Right ventricle myocardium inferior (tissue), 1 donor: Measurements from ENCODE around the gene P2RX7. TPM values are rescaled to one million over a fixed set of nuclear protein-coding genes. Genes with fewer than 3 reads are reported as not detected.
"Not testable (repeated sequence)": the region's sequence is repeated elsewhere in the genome, so short reads cannot be mapped to it uniquely, and the experiment has no call there.

Source experiments
- ATAC-seq: fragments of 200-7000 bp; cut with Tn5 transposase; one replicate; pipeline ENCODE4 v1.9.1; 2020; ENCODE audit warnings: mild to moderate bottlenecking, moderate library complexity
- DNase-seq: peaks from one replicate; pipeline ENCODE4 v3.0.0; 2021; ENCODE audit errors: missing footprints
- intact Hi-C: fragments of 100-400 bp; cut with DNase I; formaldehyde crosslinking; loops from one replicate; pipeline ENCODE4 v1.11.0; 2022
- total RNA-seq: library from RNA; stranded (reverse); fragmentation: NEBNext Ultra II Directional; extraction: Animal tissue kit (Norgen Biotek cat#: 25700); gene quantifications from one replicate; pipeline ENCODE4 v1.2.1, GENCODE V29; 2021
- donor health status: DM: no; HTN: yes; CAD: no; lungs with severe emphysema.

P2RX7 gene
- total RNA-seq, 1 donor from 2014 or later = 2.0 TPM

- DNase-seq (no peak), ATAC-seq (no peak)
- intact Hi-C loops = no loop called here
Measured at GRCh38 chr12:121188227-121188626, 55.6 kb downstream of the P2RX7 start.

GRCh38 chr12:121189131-121189530 lies 56.5 kb downstream of the P2RX7 start:
- ATAC-seq (no peak), DNase-seq (no peak)
- intact Hi-C loops = no loop called here

GRCh38 chr12:121189619-121190155 lies 57.0 kb downstream of the P2RX7 start:
- DNase-seq = no peak
- intact Hi-C loops = no loop called here
- no peak for ATAC-seq

GRCh38 chr12:121190523-121191031 lies 57.9 kb downstream of the P2RX7 start:
- DNase-seq (no peak), ATAC-seq (no peak)
- intact Hi-C loops = no loop called here

- DNase-seq (no peak), ATAC-seq (no peak)
- intact Hi-C loops = no loop called here
Measured at GRCh38 chr12:121191151-121191550, 58.5 kb downstream of the P2RX7 start.

- intact Hi-C loops = no loop called here
- ATAC-seq (peak; percentile 60), DNase-seq (no peak)
Measured at GRCh38 chr12:121196902-121197301, 64.2 kb downstream of the P2RX7 start.

GRCh38 chr12:121198949-121199348 lies 66.3 kb downstream of the P2RX7 start:
- ATAC-seq = no peak
- no peak for DNase-seq
- intact Hi-C loops = no loop called here

GRCh38 chr12:121201140-121201539 lies 68.5 kb downstream of the P2RX7 start:
- intact Hi-C loops, DNase-seq, ATAC-seq: not testable (repeated sequence)

- DNase-seq (no peak), ATAC-seq (no peak)
- intact Hi-C loops = no loop called here
Measured at GRCh38 chr12:121202407-121203355, 70.0 kb downstream of the P2RX7 start.

GRCh38 chr12:121203482-121203881 lies 70.8 kb downstream of the P2RX7 start:
- intact Hi-C loops = no loop called here
- ATAC-seq (no peak), DNase-seq (no peak)

GRCh38 chr12:121205491-121205890 lies 72.8 kb downstream of the P2RX7 start:
- no peak for ATAC-seq
- no peak for DNase-seq
- intact Hi-C loops = loop anchor here (5.0 kb wide), 1 partner anchor 78 kb away; no protein-coding TSS in a partner anchor

- not testable (repeated sequence) for ATAC-seq, DNase-seq
- intact Hi-C loops = loop anchor here (5.0 kb wide), 1 partner anchor 81 kb away; no protein-coding TSS in a partner anchor
Measured at GRCh38 chr12:121208571-121208970, 75.9 kb downstream of the P2RX7 start.

GRCh38 chr12:121209221-121209620 lies 76.5 kb downstream of the P2RX7 start:
- ATAC-seq = no peak
- intact Hi-C loops = loop anchor here (5.0 kb wide), 1 partner anchor 82 kb away; no protein-coding TSS in a partner anchor

GRCh38 chr12:121209624-121210572 lies 77.2 kb downstream of the P2RX7 start, which contains the start of gene P2RX4:
Gene P2RX4 (plus strand): TSS chr12:121210129. CDS start chr12:121210165, 36 bp downstream.
- DNase-seq (peak; percentile 94), ATAC-seq (peak; percentile 92)
- intact Hi-C loops = loop anchor here (5.0 kb wide), 1 partner anchor 83 kb away; no protein-coding TSS in a partner anchor

More at GRCh38 chr12:121209221-121209620, 76.5 kb downstream of the P2RX7 start:
- DNase-seq = no peak

GRCh38 chr12:121212875-121213274 lies 80.2 kb downstream of the P2RX7 start:
- ATAC-seq (no peak), DNase-seq (no peak)
- intact Hi-C loops = no loop called here

- ATAC-seq = no peak
- intact Hi-C loops = no loop called here
- no peak for DNase-seq
Measured at GRCh38 chr12:121214166-121214777, 81.6 kb downstream of the P2RX7 start.

- intact Hi-C loops = no loop called here
Measured at GRCh38 chr12:121214855-121215745, 82.4 kb downstream of the P2RX7 start.

More at GRCh38 chr12:121214855-121215745, 82.4 kb downstream of the P2RX7 start:
- ATAC-seq (peak; percentile 30), DNase-seq (no peak)
